ENCODE results near the gene SORCS2. TPM values are rescaled to one million over a fixed set of nuclear protein-coding genes. Genes with fewer than 3 reads are reported as not detected.

Gene SORCS2
- polyA plus RNA-seq, 1 donor (not counting 4 experiments of a cell fraction or from before 2014, with no cell fraction given): 0.09 TPM

DNA sequence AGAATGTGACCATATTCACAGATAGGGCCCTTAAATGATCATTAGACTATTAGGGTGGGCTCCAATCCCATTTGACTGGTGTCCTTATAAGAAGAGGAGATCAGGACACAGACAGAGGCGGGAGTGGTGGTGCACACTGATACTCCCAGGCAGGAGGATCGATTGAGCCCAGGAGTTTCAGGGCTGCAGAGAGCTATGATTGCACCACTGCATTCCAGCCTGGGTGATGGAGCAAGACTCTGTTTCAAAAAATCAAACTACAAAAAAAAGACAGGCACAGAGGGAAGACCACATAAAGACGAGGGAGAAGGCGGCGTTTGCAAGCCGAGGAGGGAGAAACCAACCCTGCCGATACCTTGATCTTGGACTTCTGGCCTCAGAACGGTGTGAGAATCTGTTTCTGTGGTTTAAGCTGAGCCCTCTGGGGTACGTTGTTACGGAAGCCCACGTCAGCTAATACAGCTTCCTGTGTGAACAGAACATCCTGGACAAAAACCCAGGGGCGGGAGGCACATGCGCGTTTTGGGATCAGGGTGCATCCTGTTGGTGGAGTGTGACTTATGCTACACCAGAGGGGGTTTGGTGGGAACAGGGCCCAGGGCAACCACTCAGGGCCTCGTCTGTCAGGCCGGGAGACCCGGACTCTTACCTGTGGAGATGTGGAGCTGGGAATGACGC, 454.2 kb downstream of the SORCS2 start:
- H3K27me3 ChIP-seq (ENCODE audit: control insufficient read depth, extremely low read depth, insufficient read depth, low read length): peaks cover 3% of the 10 kb centered on the region
- FAIRE-seq: no peak
- H3K36me3 ChIP-seq (ENCODE audit: control insufficient read depth in 2 of 2, extremely low read depth in 1 of 2, insufficient read depth in 2 of 2, low read length in 2 of 2): no peaks in the 10 kb centered on the region
- dilution Hi-C loops (cut with MboI; ENCODE audit: extremely low pct_ligation_motif_present, low sequenced_read_pairs): no loop called here
- no peaks in the 10 kb centered on the region for H3K79me2 ChIP-seq (ENCODE audit: control insufficient read depth, insufficient read depth, low read length)
- no peaks in the 10 kb centered on the region for H3K9me1 ChIP-seq (ENCODE audit: control insufficient read depth, extremely low read depth, insufficient read depth, low read length)
- TF ChIP-seq, protein P1, sequence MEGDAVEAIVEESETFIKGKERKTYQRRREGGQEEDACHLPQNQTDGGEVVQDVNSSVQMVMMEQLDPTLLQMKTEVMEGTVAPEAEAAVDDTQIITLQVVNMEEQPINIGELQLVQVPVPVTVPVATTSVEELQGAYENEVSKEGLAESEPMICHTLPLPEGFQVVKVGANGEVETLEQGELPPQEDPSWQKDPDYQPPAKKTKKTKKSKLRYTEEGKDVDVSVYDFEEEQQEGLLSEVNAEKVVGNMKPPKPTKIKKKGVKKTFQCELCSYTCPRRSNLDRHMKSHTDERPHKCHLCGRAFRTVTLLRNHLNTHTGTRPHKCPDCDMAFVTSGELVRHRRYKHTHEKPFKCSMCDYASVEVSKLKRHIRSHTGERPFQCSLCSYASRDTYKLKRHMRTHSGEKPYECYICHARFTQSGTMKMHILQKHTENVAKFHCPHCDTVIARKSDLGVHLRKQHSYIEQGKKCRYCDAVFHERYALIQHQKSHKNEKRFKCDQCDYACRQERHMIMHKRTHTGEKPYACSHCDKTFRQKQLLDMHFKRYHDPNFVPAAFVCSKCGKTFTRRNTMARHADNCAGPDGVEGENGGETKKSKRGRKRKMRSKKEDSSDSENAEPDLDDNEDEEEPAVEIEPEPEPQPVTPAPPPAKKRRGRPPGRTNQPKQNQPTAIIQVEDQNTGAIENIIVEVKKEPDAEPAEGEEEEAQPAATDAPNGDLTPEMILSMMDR (optimal IDR thresholded peaks at IDR 0.05 in 1 of 3, IDR thresholded peaks at IDR 0.05 in 1 of 3, conservative IDR thresholded peaks at IDR 0.05 in 1 of 3; ENCODE audit: extremely low read depth in 1 of 3, insufficient read depth in 2 of 3, low read length in 3 of 3): no peak
- TF ChIP-seq EZH2 (IDR thresholded peaks at IDR 0.05; ENCODE audit: low read length): no peak
- no peak overlapping the region for H3K9ac ChIP-seq (ENCODE audit: control insufficient read depth, extremely low read depth, insufficient read depth, low read length)
- H3K4me3 ChIP-seq (ENCODE audit: control insufficient read depth in 2 of 3, extremely low read depth in 1 of 3, insufficient read depth in 2 of 3, low read depth in 1 of 3, low read length in 3 of 3): no peak overlapping the region
- DNase-seq (ENCODE audit: low read depth, low spot score): no peak
- H3K4me1 ChIP-seq (ENCODE audit: control insufficient read depth, extremely low read depth, insufficient read depth, low read length): peaks cover 22% of the 10 kb centered on the region
- H3K4me2 ChIP-seq (ENCODE audit: control insufficient read depth, extremely low read depth, insufficient read depth, low read depth, low read length): no peak overlapping the region
- no peak overlapping the region for H2AFZ ChIP-seq (ENCODE audit: control insufficient read depth, low read length)
- no peak overlapping the region for H3K27ac ChIP-seq (ENCODE audit: control insufficient read depth, insufficient read depth, low read length)
- no peaks in the 10 kb centered on the region for H4K20me1 ChIP-seq (ENCODE audit: control insufficient read depth, extremely low read depth, insufficient read depth, low read length)
- H3K9me3 ChIP-seq (ENCODE audit: control insufficient read depth, low read depth, low read length): no peaks in the 10 kb centered on the region

DNA sequence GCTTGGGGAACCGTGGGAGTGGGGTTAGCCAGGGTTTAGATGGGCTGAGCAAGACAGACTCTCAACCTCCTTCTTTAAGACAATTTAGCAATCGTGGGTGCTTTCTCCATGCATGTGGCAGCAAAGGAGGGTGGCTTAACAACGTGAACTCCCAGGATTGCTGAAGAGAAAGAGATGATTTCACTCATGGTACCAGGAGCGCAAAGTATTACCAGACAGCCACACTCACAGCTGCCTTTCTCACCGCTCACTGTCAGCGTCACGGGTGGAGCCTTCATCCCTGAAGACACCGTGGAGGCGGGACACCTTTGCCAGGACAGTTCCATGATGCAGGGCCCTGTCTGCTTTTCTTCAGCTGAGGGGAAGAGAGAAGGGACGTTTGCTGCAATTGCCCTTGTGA, 454.8 kb downstream of the SORCS2 start:
- no peak overlapping the region for H3K27ac ChIP-seq (ENCODE audit: control insufficient read depth, insufficient read depth, low read length)
- H3K9me3 ChIP-seq (ENCODE audit: control insufficient read depth, low read depth, low read length): no peaks in the 10 kb centered on the region
- FAIRE-seq: no peak
- DNase-seq (ENCODE audit: low read depth, low spot score): no peak
- peaks cover 28% of the 10 kb centered on the region for H3K4me1 ChIP-seq (ENCODE audit: control insufficient read depth, extremely low read depth, insufficient read depth, low read length)
- H3K9ac ChIP-seq (ENCODE audit: control insufficient read depth, extremely low read depth, insufficient read depth, low read length): no peak overlapping the region
- H3K27me3 ChIP-seq (ENCODE audit: control insufficient read depth, extremely low read depth, insufficient read depth, low read length): no peaks in the 10 kb centered on the region
- H4K20me1 ChIP-seq (ENCODE audit: control insufficient read depth, extremely low read depth, insufficient read depth, low read length): no peaks in the 10 kb centered on the region
- dilution Hi-C loops (cut with MboI; ENCODE audit: extremely low pct_ligation_motif_present, low sequenced_read_pairs): no loop called here
- no peaks in the 10 kb centered on the region for H3K36me3 ChIP-seq (ENCODE audit: control insufficient read depth in 2 of 2, extremely low read depth in 1 of 2, insufficient read depth in 2 of 2, low read length in 2 of 2)
- no peak overlapping the region for H3K4me2 ChIP-seq (ENCODE audit: control insufficient read depth, extremely low read depth, insufficient read depth, low read depth, low read length)
- H3K79me2 ChIP-seq (ENCODE audit: control insufficient read depth, insufficient read depth, low read length): no peaks in the 10 kb centered on the region
- H2AFZ ChIP-seq (ENCODE audit: control insufficient read depth, low read length): no peak overlapping the region
- TF ChIP-seq, protein P1 (optimal IDR thresholded peaks at IDR 0.05 in 1 of 3, IDR thresholded peaks at IDR 0.05 in 1 of 3, conservative IDR thresholded peaks at IDR 0.05 in 1 of 3; ENCODE audit: extremely low read depth in 1 of 3, insufficient read depth in 2 of 3, low read length in 3 of 3): no peak
- no peak for TF ChIP-seq EZH2 (IDR thresholded peaks at IDR 0.05; ENCODE audit: low read length)
- no peaks in the 10 kb centered on the region for H3K9me1 ChIP-seq (ENCODE audit: control insufficient read depth, extremely low read depth, insufficient read depth, low read length)
- no peak overlapping the region for H3K4me3 ChIP-seq (ENCODE audit: control insufficient read depth in 2 of 3, extremely low read depth in 1 of 3, insufficient read depth in 2 of 3, low read depth in 1 of 3, low read length in 3 of 3)

All from keratinocyte (primary cell).